Adrenal gland (tissue), 5 donors: Measurements from ENCODE around the gene IER3IP1.

Source experiments
- POLR2A ChIP-seq, 2 donors: fragments of 450-650 bp; IDR thresholded peaks; one replicate each; pipeline ENCODE4 v1.6.1; 2017; ENCODE audit warnings: antibody characterized with exemption in 2 of 2, mild to moderate bottlenecking in 2 of 2, moderate library complexity in 1 of 2
- TF ChIP-seq, protein P1 (sequence below), 6 experiments: fragments of 450-650 bp in 4 of 6; fragments of 200-600 bp in 2 of 6; sonication (generic) in 1 of 6; IDR thresholded peaks; 1 replicate in 5 of 6; 2 replicates in 1 of 6; pipeline versions ENCODE4 v1.5.1 to v1.8.0; 2016 to 2021; ENCODE audit warnings: antibody characterized with exemption in 6 of 6, mild to moderate bottlenecking in 2 of 6, moderate library complexity in 1 of 6
- donor health status: DM: no; HTN: no; CAD: no.

DNA sequence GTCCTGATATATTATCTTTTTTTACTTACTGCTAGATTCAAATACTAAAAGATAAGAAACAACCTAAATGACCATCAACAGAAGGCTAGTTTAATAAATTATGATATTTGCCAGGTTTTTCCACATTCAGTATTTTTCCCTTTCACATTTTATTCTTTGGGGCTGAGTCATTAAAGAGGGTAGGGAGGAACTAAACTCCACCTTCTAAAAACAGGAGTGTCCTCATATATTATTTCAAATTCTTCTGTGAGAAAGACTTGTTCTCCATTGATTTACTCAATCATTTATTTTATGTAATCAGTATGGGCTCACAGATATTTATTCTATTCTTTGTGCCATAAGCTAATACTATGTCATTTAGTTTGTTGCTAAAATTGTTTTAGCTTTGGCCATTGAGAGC, 34.9 kb downstream of the IER3IP1 start:
- TF ChIP-seq, protein P1, sequence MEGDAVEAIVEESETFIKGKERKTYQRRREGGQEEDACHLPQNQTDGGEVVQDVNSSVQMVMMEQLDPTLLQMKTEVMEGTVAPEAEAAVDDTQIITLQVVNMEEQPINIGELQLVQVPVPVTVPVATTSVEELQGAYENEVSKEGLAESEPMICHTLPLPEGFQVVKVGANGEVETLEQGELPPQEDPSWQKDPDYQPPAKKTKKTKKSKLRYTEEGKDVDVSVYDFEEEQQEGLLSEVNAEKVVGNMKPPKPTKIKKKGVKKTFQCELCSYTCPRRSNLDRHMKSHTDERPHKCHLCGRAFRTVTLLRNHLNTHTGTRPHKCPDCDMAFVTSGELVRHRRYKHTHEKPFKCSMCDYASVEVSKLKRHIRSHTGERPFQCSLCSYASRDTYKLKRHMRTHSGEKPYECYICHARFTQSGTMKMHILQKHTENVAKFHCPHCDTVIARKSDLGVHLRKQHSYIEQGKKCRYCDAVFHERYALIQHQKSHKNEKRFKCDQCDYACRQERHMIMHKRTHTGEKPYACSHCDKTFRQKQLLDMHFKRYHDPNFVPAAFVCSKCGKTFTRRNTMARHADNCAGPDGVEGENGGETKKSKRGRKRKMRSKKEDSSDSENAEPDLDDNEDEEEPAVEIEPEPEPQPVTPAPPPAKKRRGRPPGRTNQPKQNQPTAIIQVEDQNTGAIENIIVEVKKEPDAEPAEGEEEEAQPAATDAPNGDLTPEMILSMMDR (IDR thresholded peaks at IDR 0.05): no peak
- no peak for TF ChIP-seq POLR2A (IDR thresholded peaks at IDR 0.05)
